Parathyroid adenoma (tissue), 2 donors: ENCODE data around the gene GAGE10.
A peak's percentile ranks its signal among the peaks of the same experiment; 100 is the strongest.
"Not testable (repeated sequence)": the region's sequence is repeated elsewhere in the genome, so short reads cannot be mapped to it uniquely, and the experiment has no call there.

Experiments used
- H2AFZ ChIP-seq: fragments of 300-600 bp; sonication (generic); one replicate; pipeline ENCODE4 v1.7.0; 2017; ENCODE audit warnings: antibody characterized with exemption, mild to moderate bottlenecking
- H3K27ac ChIP-seq: fragments of 300-600 bp; sonication (generic); one replicate; pipeline ENCODE4 v1.7.0; 2017
- H3K27me3 ChIP-seq: fragments of 300-600 bp; sonication (generic); one replicate; pipeline ENCODE4 v1.7.0; 2017; ENCODE audit warnings: low read length; ENCODE audit not compliant: control insufficient read depth, insufficient read depth
- H3K36me3 ChIP-seq: fragments of 300-600 bp; sonication (generic); one replicate; pipeline ENCODE4 v1.7.0; 2017; ENCODE audit warnings: low read length; ENCODE audit not compliant: control insufficient read depth, insufficient read depth
- H3K4me1 ChIP-seq: fragments of 300-600 bp; sonication (generic); one replicate; pipeline ENCODE4 v1.7.0; 2017; ENCODE audit warnings: control low read depth
- H3K4me2 ChIP-seq: fragments of 300-600 bp; sonication (generic); one replicate; pipeline ENCODE4 v1.7.0; 2017; ENCODE audit warnings: low read length
- H3K4me3 ChIP-seq: fragments of 300-600 bp; sonication (generic); one replicate; pipeline ENCODE4 v1.7.0; 2017; ENCODE audit warnings: low read depth, low read length
- H3K79me2 ChIP-seq: fragments of 300-600 bp; sonication (generic); one replicate; pipeline ENCODE4 v1.7.0; 2017; ENCODE audit warnings: control low read depth
- H3K9ac ChIP-seq: fragments of 300-600 bp; sonication (generic); one replicate; pipeline ENCODE4 v1.7.0; 2017; ENCODE audit warnings: mild to moderate bottlenecking
- H3K9me3 ChIP-seq: fragments of 300-600 bp; sonication (generic); one replicate; pipeline ENCODE4 v1.7.0; 2017; ENCODE audit warnings: low read length; ENCODE audit not compliant: control insufficient read depth
- CTCF ChIP-seq: fragments of 300-600 bp; sonication (generic); IDR thresholded peaks from one replicate; pipeline ENCODE4 v1.7.0; 2017; ENCODE audit warnings: antibody characterized with exemption, mild to moderate bottlenecking
- donor health status: primary hyperparathyroidism.

Gene GAGE10

DNA sequence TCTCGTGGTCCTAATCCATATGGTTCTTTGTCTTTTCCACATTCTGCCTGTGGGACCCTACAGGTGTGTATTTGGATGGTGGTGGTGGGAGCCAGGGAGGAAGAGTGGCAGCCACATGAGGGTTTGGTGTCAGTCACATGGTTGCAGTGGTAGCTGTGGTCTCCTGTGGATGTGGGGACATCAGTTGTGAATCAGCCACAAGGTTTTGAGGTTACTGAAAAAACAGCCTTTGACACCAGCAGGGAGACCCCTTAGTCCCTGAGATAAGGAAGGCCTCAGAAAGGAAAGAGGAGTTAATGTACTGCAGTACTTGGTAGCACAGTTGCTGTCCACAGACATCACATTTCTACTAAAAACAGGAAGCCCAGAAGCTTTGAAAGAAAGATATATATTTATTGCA is 15.8 kb upstream of the GAGE10 start:
- no peak overlapping the region for H3K4me2 ChIP-seq
- no peak for TF ChIP-seq CTCF
- H3K4me3 ChIP-seq = no peak overlapping the region
- H3K9me3 ChIP-seq = no peaks in the 10 kb centered on the region
- H2AFZ ChIP-seq = no peak overlapping the region
- H3K27me3 ChIP-seq = no peaks in the 10 kb centered on the region
- H3K79me2 ChIP-seq = no peaks in the 10 kb centered on the region
- H3K27ac ChIP-seq = no peak overlapping the region
- no peak overlapping the region for H3K9ac ChIP-seq
- H3K36me3 ChIP-seq = no peaks in the 10 kb centered on the region
- no peaks in the 10 kb centered on the region for H3K4me1 ChIP-seq

GRCh38 chrX:49290215-49290614 is 13.2 kb upstream of the GAGE10 start:
- no peak overlapping the region for H3K4me2 ChIP-seq
- H3K4me3 ChIP-seq = no peak overlapping the region
- TF ChIP-seq CTCF = no peak
- H3K36me3 ChIP-seq = no peaks in the 10 kb centered on the region
- H3K79me2 ChIP-seq = no peaks in the 10 kb centered on the region
- no peaks in the 10 kb centered on the region for H3K4me1 ChIP-seq
- no peak overlapping the region for H2AFZ ChIP-seq
- H3K27me3 ChIP-seq = no peaks in the 10 kb centered on the region
- H3K27ac ChIP-seq = no peak overlapping the region
- H3K9me3 ChIP-seq = no peaks in the 10 kb centered on the region
- no peak overlapping the region for H3K9ac ChIP-seq

DNA sequence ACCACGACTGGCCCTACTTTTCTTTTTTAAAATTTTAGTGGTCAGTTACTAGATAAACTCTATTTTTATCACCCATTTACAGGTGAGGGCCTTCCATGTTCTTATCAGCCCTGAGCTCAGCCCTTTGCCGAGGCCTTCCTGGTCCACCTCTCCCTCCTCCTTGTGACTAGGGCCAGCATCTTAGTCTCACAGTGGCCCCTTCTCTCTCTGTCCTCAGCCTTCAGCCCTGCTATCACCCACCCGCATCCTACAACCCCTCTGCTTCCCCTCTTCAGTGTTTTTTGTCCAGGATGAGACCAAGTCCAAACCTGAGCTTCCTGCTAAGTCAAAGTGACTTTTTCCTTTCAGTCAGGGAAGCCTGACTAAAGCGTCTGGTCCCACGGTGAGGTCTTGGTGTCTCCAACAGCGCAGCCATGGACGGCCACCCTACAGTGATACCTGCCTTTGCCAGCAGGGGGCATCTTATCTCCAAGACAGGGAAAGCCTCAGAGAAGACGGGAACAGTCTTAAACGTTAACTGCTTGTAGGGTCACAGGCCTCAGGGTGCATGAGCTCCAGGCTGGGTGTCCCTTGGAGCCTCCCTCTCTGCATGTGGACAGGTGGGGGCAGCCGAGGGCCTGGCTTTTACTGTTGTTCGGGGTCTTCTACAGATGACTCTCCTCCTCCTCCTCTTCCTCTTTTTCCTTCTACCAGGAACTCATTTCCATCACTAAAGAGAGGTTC is 11.7 kb upstream of the GAGE10 start:
- Histone ChIP-seq H3K4me1 (no peaks in the 10 kb centered on the region), H3K79me2 (no peaks in the 10 kb centered on the region), H3K36me3 (no peaks in the 10 kb centered on the region), H3K9me3 (no peaks in the 10 kb centered on the region), H3K27ac (no peak overlapping the region), H3K9ac (no peak overlapping the region), H3K4me3 (no peak overlapping the region), H3K27me3 (no peaks in the 10 kb centered on the region), H2AFZ (no peak overlapping the region), H3K4me2 (no peak overlapping the region)
- peak; percentile 51 for TF ChIP-seq CTCF

DNA sequence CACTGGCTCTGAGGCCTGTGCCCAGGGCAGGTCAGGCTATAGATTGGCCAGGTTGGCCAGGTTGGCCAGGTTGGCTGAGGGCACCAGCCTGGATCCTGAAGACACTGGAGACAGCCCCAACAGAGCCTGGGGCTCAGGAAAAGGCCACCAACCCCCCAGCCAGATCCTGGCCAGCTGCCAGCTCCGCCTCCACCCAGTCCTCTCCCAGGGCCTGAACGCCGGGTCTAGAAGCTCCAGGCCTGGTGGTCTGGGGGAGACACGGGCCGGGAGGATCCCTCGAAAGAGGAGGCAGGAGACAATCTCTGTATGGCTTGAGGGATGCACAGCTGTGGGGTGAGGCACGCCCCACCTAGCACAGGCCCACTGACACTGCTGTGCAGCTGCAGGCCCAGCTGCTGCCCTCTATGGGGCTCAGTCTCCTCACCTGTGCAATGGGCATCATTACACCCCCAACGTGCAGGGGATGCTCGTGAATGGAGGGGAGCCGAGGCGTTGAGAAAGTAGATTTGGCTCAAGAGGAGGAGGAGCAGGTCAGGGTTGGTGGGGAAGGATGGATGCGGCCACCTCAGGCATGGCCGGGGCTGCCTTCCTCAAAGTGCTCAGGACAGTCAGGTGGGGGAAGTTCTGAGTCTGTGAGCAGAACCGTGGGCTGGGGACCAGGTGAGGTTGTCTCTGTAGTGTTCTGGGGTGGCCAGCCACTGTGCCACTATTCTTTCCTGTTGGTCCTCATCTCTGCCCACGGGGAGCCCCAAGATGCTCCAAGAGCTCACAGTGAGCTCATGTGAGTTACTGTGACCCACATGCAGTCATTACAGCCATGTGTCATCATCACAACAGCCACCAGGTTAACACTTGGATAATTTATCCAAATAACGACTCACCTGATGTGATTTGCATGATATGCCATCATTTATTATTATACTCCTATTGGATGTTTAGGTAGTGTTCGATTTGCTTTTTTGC is 10.8 kb upstream of the GAGE10 start:
- no peak for TF ChIP-seq CTCF
- Histone ChIP-seq H3K4me3 (no peak overlapping the region), H3K79me2 (no peaks in the 10 kb centered on the region), H3K4me1 (no peaks in the 10 kb centered on the region), H2AFZ (no peak overlapping the region), H3K36me3 (no peaks in the 10 kb centered on the region), H3K27me3 (no peaks in the 10 kb centered on the region), H3K9ac (no peak overlapping the region), H3K27ac (no peak overlapping the region), H3K9me3 (no peaks in the 10 kb centered on the region), H3K4me2 (no peak overlapping the region)

DNA sequence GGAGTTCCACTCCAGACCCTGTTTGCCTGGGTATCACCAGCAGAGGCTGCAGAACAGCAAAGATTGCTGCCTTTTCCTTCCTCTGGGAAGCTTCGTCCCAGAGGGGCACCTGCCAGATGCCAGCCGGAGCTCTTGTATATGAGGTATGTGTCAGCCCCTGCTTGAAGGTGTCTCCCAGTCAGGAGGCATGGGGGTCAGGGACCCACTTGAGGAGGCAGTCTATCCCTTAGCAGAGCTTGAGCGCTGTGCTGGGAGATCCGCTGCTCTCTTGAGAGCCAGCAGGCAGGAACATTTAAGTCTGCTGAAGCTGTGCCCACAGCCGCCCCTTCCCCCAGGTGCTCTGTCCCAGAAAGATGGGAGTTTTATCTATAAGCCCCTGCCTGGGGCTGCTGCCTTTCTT is 4.2 kb upstream of the GAGE10 start:
- H3K36me3 ChIP-seq, H2AFZ ChIP-seq, H3K9me3 ChIP-seq, H3K9ac ChIP-seq, H3K79me2 ChIP-seq, H3K27me3 ChIP-seq, H3K27ac ChIP-seq, H3K4me3 ChIP-seq, H3K4me1 ChIP-seq, H3K4me2 ChIP-seq: not testable (repeated sequence)
